Measurements from ENCODE around the gene RPL29. TPM values are rescaled to one million over a fixed set of nuclear protein-coding genes. Genes with fewer than 3 reads are reported as not detected.

RPL29 gene
- total and polyA plus RNA-seq, 2 of the 13 experiments (the other 11 are each of a cell fraction or from before 2014, with no cell fraction given) = 1,348 to 2,263 TPM

GRCh38 chr3:52001443-52001974 lies 5.8 kb upstream of the RPL29 start (continued):
- TF ChIP-seq ZNF143 (CRISPR knock-in tag; IDR thresholded peaks at IDR 0.05) (no peak), RAD21 (CRISPR knock-in tag; IDR thresholded peaks at IDR 0.05) (peak; percentile 99), MYC (CRISPR knock-in tag; IDR thresholded peaks at IDR 0.05; ENCODE audit: borderline replicate concordance) (no peak; the same call in 1 of the 2 replicates), ZSCAN30 (CRISPR knock-in tag; IDR thresholded peaks at IDR 0.05) (no peak), ZSCAN25 (CRISPR knock-in tag; IDR thresholded peaks at IDR 0.05) (peak; percentile 28; the same call in 1 of the 2 replicates), HNRNPK (IDR thresholded peaks at IDR 0.05; ENCODE audit: low read depth, low read length, poor library complexity, severe bottlenecking) (no peak), ZNF383 (CRISPR knock-in tag; IDR thresholded peaks at IDR 0.05; ENCODE audit: borderline replicate concordance) (no peak), ZNF839 (CRISPR knock-in tag; IDR thresholded peaks at IDR 0.05; ENCODE audit: borderline replicate concordance) (no peak), SPEN (CRISPR knock-in tag; IDR thresholded peaks at IDR 0.05; ENCODE audit: low read depth) (no peak), MEIS2 (CRISPR knock-in tag; IDR thresholded peaks at IDR 0.05) (no peak), PHB2 (IDR thresholded peaks at IDR 0.05; ENCODE audit: partially characterized antibody) (no peak), ZNF619 (CRISPR knock-in tag; IDR thresholded peaks at IDR 0.05) (no peak), RBM39 (IDR thresholded peaks at IDR 0.05; ENCODE audit: low read depth, low read length, poor library complexity, severe bottlenecking) (peak; percentile 40), NCOA1 (CRISPR knock-in tag; IDR thresholded peaks at IDR 0.05) (no peak), YEATS2 (CRISPR knock-in tag; IDR thresholded peaks at IDR 0.05; ENCODE audit: borderline replicate concordance) (no peak), ZNF792 (CRISPR knock-in tag; IDR thresholded peaks at IDR 0.05) (0 out of 2 replicates have a peak, but pooled peaks have one; percentile 30), ELK4 (CRISPR knock-in tag; IDR thresholded peaks at IDR 0.05; ENCODE audit: borderline replicate concordance) (no peak), TSC22D2 (CRISPR knock-in tag; IDR thresholded peaks at IDR 0.05; ENCODE audit: borderline replicate concordance) (no peak), DNMT1 (CRISPR knock-in tag; IDR thresholded peaks at IDR 0.05) (no peak), SNAPC5 (CRISPR knock-in tag; IDR thresholded peaks at IDR 0.05; ENCODE audit: borderline replicate concordance) (no peak), THAP11 (CRISPR knock-in tag; IDR thresholded peaks at IDR 0.05) (peak; percentile 48; the same call in 1 of the 2 replicates)
- TF ChIP-seq, protein P1, sequence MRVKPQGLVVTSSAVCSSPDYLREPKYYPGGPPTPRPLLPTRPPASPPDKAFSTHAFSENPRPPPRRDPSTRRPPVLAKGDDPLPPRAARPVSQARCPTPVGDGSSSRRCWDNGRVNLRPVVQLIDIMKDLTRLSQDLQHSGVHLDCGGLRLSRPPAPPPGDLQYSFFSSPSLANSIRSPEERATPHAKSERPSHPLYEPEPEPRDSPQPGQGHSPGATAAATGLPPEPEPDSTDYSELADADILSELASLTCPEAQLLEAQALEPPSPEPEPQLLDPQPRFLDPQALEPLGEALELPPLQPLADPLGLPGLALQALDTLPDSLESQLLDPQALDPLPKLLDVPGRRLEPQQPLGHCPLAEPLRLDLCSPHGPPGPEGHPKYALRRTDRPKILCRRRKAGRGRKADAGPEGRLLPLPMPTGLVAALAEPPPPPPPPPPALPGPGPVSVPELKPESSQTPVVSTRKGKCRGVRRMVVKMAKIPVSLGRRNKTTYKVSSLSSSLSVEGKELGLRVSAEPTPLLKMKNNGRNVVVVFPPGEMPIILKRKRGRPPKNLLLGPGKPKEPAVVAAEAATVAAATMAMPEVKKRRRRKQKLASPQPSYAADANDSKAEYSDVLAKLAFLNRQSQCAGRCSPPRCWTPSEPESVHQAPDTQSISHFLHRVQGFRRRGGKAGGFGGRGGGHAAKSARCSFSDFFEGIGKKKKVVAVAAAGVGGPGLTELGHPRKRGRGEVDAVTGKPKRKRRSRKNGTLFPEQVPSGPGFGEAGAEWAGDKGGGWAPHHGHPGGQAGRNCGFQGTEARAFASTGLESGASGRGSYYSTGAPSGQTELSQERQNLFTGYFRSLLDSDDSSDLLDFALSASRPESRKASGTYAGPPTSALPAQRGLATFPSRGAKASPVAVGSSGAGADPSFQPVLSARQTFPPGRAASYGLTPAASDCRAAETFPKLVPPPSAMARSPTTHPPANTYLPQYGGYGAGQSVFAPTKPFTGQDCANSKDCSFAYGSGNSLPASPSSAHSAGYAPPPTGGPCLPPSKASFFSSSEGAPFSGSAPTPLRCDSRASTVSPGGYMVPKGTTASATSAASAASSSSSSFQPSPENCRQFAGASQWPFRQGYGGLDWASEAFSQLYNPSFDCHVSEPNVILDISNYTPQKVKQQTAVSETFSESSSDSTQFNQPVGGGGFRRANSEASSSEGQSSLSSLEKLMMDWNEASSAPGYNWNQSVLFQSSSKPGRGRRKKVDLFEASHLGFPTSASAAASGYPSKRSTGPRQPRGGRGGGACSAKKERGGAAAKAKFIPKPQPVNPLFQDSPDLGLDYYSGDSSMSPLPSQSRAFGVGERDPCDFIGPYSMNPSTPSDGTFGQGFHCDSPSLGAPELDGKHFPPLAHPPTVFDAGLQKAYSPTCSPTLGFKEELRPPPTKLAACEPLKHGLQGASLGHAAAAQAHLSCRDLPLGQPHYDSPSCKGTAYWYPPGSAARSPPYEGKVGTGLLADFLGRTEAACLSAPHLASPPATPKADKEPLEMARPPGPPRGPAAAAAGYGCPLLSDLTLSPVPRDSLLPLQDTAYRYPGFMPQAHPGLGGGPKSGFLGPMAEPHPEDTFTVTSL (CRISPR knock-in tag; IDR thresholded peaks at IDR 0.05; ENCODE audit: borderline replicate concordance) = no peak
- TF ChIP-seq, protein P2, sequence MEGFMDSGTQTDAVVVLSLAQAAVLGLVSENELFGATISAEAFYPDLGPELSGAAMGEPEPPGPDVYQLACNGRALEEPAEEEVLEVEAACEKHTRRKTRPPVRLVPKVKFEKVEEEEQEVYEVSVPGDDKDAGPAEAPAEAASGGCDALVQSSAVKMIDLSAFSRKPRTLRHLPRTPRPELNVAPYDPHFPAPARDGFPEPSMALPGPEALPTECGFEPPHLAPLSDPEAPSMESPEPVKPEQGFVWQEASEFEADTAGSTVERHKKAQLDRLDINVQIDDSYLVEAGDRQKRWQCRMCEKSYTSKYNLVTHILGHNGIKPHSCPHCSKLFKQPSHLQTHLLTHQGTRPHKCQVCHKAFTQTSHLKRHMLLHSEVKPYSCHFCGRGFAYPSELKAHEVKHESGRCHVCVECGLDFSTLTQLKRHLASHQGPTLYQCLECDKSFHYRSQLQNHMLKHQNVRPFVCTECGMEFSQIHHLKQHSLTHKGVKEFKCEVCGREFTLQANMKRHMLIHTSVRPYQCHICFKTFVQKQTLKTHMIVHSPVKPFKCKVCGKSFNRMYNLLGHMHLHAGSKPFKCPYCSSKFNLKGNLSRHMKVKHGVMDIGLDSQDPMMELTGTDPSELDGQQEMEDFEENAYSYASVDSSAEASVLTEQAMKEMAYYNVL (CRISPR knock-in tag; IDR thresholded peaks at IDR 0.05; ENCODE audit: borderline replicate concordance) = no peak

All from HepG2 (cell line).